ENCODE data around the gene CGREF1. TPM values are rescaled to one million over a fixed set of nuclear protein-coding genes. Genes with fewer than 3 reads are reported as not detected.

CGREF1 gene, protein sequence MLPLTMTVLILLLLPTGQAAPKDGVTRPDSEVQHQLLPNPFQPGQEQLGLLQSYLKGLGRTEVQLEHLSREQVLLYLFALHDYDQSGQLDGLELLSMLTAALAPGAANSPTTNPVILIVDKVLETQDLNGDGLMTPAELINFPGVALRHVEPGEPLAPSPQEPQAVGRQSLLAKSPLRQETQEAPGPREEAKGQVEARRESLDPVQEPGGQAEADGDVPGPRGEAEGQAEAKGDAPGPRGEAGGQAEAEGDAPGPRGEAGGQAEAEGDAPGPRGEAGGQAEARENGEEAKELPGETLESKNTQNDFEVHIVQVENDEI
- total RNA-seq (ENCODE audit: unreplicated experiment), result 1.3 TPM
- long read RNA-seq, result 0 reads

DNA sequence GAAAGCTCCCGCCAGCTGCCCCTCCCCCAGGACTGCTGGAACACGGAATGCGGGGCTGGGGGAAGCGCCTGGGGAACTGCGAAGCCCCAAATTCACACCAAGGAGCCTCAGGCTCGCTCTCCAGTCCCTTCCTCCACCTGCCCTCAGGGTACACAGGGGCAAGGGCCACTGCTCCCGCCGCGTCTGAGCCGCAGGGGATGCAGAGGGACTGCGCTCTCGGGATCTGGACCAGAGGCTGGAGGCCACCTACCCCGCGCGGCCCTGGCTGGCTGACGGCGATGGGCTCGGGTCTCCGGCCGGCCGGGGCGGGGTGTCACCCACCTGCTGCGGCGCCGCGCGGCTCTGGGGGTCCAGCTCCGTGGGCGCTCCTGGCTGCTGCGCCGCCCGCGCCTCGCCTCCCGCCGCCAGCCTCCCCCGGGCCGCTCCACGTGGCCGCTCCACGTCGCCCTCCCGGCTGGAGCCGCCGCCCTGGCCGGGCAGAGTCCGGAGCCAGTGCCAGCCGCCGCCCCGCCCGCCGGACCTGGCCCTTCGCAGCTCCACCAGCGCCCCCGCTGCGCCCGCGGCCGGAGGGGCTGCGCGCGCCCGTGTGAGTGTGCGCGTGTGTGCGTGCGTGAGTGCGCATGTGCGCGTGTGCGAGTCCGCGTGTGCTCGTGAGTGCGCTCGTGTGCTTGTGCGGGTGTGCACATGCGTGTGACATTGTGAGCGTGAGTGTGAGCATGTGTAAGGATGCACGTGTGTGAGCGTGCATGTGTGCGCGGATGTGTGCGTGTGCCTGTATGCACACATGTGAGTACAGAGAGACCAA is at the start of gene CGREF1:
CGREF1 (minus strand) TSS at position 604 of the 805 bp plus-strand sequence. CDS start 14,762 bp downstream, outside the sequence.
- H3K27me3 Mint-ChIP-seq (ENCODE audit: unreplicated experiment), result peaks cover 23% of the 10 kb centered on the region
- H3K4me3 Mint-ChIP-seq (ENCODE audit: unreplicated experiment), result peak within 1 kb of the TSS; percentile 86
- no peak within 1 kb of the TSS for H3K27ac Mint-ChIP-seq (ENCODE audit: unreplicated experiment)
- peak; percentile 46 for DNase-seq
- peaks cover 1% of the 10 kb centered on the region for H3K4me1 Mint-ChIP-seq (ENCODE audit: low read depth, unreplicated experiment)
- TF ChIP-seq, protein P1, sequence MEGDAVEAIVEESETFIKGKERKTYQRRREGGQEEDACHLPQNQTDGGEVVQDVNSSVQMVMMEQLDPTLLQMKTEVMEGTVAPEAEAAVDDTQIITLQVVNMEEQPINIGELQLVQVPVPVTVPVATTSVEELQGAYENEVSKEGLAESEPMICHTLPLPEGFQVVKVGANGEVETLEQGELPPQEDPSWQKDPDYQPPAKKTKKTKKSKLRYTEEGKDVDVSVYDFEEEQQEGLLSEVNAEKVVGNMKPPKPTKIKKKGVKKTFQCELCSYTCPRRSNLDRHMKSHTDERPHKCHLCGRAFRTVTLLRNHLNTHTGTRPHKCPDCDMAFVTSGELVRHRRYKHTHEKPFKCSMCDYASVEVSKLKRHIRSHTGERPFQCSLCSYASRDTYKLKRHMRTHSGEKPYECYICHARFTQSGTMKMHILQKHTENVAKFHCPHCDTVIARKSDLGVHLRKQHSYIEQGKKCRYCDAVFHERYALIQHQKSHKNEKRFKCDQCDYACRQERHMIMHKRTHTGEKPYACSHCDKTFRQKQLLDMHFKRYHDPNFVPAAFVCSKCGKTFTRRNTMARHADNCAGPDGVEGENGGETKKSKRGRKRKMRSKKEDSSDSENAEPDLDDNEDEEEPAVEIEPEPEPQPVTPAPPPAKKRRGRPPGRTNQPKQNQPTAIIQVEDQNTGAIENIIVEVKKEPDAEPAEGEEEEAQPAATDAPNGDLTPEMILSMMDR (IDR thresholded peaks at IDR 0.05; ENCODE audit: partially characterized antibody, unreplicated experiment), result no peak
- H3K9me3 Mint-ChIP-seq (ENCODE audit: unreplicated experiment), result peaks cover 6% of the 10 kb centered on the region
- no peaks in the 10 kb centered on the region for H3K36me3 Mint-ChIP-seq (ENCODE audit: unreplicated experiment)

DNA sequence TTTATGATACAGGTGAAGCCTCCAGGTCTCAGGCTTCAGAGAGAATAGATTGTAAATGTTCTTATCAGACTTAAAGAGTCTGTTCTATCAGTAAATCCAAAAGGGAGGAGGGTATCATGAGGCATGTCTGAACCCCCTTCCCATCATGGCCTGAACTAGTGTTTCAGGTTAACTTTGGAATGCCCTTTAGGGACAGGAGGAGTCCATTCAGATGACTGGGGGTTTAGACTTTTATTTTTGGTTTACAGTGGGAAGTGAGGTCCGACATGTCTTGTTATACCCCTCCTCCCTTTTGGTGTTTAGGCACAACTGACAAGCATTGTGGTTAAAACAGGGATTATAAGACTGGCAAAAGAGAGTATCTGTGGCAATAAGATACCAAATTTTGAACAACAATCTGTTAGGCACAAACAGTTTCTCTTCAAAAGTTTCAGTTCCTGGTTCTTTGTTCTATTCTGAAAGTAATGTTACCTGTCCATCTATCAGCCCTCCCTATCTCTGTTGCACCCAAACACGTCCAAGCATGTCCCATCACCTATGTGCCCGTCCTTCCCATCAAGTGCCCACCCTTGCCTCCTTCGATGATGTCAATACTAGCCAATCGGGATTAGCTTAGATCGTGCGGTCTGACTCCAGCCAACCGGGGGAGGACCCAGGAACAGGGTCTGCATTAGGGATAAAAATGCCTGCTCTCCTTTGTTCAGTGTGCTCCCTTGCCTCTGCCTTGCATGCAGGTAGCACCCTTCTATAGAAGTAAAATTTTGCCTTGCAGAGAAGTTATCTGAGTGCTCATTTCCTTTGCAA is 46.2 kb upstream of the CGREF1 start:
- Mint-ChIP-seq H3K4me1 (ENCODE audit: low read depth, unreplicated experiment) (no peaks in the 10 kb centered on the region), H3K36me3 (ENCODE audit: unreplicated experiment) (no peaks in the 10 kb centered on the region), H3K27me3 (ENCODE audit: unreplicated experiment) (no peaks in the 10 kb centered on the region), H3K4me3 (ENCODE audit: unreplicated experiment) (no peak overlapping the region), H3K27ac (ENCODE audit: unreplicated experiment) (no peak overlapping the region), H3K9me3 (ENCODE audit: unreplicated experiment) (no peaks in the 10 kb centered on the region)
- DNase-seq, result no peak
- TF ChIP-seq, protein P1 (IDR thresholded peaks at IDR 0.05; ENCODE audit: partially characterized antibody, unreplicated experiment), result no peak

DNA sequence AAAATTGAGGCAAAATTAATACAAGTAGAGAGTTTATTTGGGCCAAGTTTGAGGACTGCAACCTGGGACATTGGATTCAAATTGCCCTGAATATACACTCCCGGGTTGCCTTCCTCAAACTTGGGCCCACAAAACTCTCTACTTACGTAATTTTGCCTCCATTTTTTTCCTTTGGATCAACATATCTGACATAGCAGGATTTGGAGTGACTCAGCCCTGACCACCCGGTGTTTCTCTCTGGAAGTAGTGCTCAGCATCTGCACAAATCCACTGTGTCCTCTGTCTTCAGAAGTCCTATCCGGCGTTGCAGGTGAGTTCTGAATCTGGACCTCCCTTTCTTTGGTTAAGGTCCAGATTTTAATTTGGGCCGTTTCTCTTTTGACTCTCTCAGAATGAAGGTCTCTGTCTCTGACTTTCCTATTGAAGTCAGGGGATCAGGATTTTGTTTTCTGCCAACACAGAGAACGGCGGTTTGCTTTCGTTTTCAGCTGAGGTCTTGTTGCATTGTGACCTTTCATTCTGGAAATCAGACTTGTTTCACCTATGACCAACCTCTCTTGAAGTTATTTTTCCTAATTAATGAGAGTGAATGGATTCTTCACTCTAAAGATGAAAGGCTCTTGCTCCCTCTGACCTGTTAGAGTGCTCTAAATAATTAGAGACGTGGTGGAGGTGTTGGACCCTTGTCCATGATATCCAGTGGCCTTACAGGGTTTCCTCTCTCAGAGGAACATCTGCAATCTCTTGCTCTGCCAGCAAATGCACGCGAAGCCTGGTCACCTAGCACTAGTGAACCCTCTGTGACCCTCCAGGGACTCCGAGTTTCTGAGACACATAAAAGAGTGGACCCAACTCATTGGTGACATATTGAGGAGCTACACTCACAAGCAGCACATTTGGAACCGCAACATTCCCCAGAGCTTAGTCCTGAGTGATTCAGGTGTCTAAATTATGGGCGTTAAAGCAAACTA is 43.5 kb upstream of the CGREF1 start:
- peaks cover 6% of the 10 kb centered on the region for H3K27me3 Mint-ChIP-seq (ENCODE audit: unreplicated experiment)
- no peaks in the 10 kb centered on the region for H3K4me1 Mint-ChIP-seq (ENCODE audit: low read depth, unreplicated experiment)
- H3K36me3 Mint-ChIP-seq (ENCODE audit: unreplicated experiment), result no peaks in the 10 kb centered on the region
- no peak for DNase-seq
- no peak overlapping the region for H3K4me3 Mint-ChIP-seq (ENCODE audit: unreplicated experiment)
- TF ChIP-seq, protein P1 (IDR thresholded peaks at IDR 0.05; ENCODE audit: partially characterized antibody, unreplicated experiment), result no peak
- no peak overlapping the region for H3K27ac Mint-ChIP-seq (ENCODE audit: unreplicated experiment)
- no peaks in the 10 kb centered on the region for H3K9me3 Mint-ChIP-seq (ENCODE audit: unreplicated experiment)

DNA sequence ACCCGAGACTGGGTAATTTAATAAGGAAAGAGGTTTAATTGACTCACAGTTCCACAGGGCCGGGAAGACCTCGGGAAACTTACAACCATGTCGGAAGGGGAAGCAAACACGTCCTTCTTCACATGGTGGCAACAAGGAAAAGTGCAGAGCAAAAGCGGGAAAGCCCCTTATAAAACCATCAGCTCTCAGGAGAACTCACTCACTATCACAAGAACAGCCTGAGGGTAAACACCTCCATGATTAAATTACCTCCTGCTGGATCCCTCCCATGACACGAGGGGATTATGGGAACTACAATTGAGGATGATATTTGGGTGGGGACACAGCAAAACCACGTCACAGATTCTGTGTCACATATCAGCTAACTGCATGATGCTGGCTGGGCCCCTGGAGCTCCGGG is 41.3 kb upstream of the CGREF1 start:
- TF ChIP-seq, protein P1 (IDR thresholded peaks at IDR 0.05; ENCODE audit: partially characterized antibody, unreplicated experiment), result no peak
- Mint-ChIP-seq H3K27ac (ENCODE audit: unreplicated experiment) (no peak overlapping the region), H3K4me3 (ENCODE audit: unreplicated experiment) (no peak overlapping the region), H3K9me3 (ENCODE audit: unreplicated experiment) (no peaks in the 10 kb centered on the region), H3K36me3 (ENCODE audit: unreplicated experiment) (no peaks in the 10 kb centered on the region), H3K27me3 (ENCODE audit: unreplicated experiment) (peaks cover 6% of the 10 kb centered on the region), H3K4me1 (ENCODE audit: low read depth, unreplicated experiment) (no peaks in the 10 kb centered on the region)
- DNase-seq, result no peak
